Kidney glomerular epithelial cell (primary cell): Measurements from ENCODE around the gene EMC9.
"Not testable (repeated sequence)": the region's sequence is repeated elsewhere in the genome, so short reads cannot be mapped to it uniquely, and the experiment has no call there.

Experiments
- DNase-seq: peaks from one replicate; lab custom pipeline; 2025; lab: John Stamatoyannopoulos, UW

EMC9 gene

GRCh38 chr14:24108336-24108874 is 33.0 kb downstream of the EMC9 start:
- no peak for DNase-seq

- DNase-seq: no peak
Observed at GRCh38 chr14:24106672-24107271, 34.6 kb downstream of the EMC9 start.

GRCh38 chr14:24105609-24106239 is 35.7 kb downstream of the EMC9 start:
- DNase-seq: not testable (repeated sequence)

DNA sequence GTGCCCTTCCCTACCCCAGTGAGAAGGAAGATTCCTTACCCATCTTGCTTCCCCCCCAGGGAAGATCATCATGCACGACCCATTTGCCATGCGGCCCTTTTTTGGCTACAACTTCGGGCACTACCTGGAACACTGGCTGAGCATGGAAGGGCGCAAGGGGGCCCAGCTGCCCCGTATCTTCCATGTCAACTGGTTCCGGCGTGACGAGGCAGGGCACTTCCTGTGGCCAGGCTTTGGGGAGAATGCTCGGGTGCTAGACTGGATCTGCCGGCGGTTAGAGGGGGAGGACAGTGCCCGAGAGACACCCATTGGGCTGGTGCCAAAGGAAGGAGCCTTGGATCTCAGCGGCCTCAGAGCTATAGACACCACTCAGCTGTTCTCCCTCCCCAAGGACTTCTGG is 37.9 kb downstream of the EMC9 start:
- no peak for DNase-seq

DNA sequence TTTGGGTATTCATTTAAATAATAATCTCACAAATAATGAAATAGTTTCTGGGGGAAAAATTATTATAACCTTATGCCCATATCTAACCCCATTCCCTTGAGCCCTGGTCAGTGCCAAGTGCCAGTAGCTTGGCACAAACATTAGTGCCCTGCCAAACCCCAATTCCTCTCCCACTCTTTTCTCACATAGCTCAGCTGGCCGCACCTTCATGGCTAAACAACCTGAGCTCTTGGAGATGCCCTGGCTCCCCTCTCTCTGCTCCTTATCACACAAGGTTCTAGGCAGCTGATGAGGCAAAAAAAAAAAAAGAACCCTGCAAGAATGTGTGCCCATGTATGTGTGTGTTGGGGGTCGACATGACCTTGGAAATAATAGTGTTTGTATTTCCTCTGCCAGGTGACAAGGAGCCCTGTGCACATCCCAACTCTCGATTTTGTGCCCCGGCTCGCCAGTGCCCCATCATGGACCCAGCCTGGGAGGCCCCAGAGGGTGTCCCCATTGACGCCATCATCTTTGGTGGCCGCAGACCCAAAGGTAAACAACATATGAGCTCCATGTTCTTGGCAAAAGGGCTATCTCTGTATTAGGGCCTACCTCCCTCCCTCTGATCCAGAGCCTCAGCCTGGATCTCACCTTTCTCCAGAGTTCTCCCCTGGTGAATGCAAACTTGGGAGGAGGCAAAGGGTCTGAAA is 38.9 kb downstream of the EMC9 start:
- no peak for DNase-seq

DNA sequence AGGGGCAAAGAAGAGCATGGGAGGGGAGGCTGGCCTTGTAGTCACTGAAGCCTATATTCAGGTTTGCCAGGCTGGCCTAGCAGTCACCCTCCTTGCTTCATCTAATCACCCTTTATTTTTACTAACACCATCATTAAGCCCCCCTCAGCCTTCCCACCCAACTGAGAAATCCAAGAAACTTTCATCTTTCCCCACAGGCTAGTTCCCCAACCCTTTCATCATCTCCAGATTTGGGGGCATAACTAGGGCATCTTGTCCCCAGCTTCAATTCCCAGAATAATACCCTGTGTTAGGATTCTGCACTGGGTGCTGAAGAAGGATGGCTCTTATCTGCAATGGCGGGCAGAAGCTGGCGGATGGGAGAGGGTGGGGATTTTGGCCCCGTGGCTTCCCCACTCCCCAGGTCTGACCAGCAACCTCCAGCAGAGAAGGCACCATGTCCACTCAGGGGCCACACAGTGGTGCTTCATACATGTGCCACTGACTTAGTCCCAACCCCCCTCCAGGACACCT is 40.4 kb downstream of the EMC9 start:
- no peak for DNase-seq

DNA sequence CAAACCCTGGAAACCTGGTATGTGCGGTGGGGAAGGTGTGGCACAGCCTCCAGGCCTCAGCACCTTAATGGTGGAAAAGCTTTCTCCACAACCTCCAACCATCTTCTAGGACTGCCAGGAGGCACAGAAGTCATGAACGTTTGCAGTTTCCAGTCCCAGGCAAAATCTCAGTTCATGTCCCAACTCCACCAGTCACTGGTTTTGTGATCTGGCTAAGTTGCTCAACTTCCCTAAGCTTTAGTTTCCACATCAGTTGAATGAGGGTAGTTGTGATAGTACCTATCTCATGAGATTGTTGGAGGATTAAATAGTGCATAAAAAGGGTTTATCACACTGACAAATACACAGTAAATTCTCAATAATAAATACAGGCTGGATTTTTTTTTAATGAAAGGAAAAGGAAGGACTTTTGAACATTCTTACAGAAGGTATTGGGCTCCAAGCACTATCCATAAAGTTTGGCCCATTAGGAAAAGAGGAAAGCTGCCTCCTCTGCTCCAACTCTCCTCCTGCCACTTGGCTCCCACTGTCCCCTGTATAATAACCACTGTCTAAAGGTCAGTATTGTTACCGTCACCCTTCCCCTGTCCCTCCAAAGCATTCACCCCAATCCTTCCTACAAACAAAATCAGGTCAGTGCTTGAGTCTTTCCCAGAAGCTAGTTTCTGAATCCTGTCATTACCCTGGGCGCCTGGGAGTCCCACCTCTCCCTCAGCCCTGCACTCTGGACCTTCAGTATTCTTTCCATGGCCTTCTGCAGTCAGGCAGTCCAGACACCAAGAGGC is 41.0 kb downstream of the EMC9 start:
- no peak for DNase-seq

DNA sequence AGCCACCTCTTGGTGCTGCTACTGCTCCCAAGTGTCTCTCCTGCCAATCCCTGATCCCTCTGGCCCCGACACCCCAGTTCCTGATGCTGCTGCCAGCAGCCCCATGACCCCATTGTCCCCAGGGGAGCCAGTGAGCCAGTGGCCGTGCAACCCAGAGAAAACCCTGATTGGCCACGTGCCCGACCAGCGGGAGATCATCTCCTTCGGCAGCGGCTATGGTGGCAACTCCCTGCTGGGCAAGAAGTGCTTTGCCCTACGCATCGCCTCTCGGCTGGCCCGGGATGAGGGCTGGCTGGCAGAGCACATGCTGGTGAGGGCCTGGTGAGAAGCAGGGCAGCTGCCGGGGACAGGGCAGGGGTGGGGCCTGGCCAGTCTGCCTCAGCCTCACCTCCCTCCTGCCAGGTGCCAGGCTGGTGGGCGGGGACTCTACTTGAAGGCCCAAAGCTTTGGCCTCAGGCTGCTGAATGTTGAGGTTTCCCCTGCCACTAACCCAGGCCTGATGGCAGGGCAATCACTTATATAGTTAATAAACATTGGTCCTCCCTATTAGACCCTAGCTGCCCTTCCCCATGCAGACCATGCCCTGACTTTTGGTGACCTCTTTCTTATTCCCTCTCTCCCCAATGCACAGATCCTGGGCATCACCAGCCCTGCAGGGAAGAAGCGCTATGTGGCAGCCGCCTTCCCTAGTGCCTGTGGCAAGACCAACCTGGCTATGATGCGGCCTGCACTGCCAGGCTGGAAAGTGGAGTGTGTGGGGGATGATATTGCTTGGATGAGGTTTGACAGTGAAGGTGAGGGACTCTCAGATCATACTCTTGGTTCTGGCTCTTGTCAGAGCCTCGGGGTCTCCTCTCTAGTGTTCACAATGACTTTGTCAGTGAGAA is 42.2 kb downstream of the EMC9 start:
- DNase-seq: no peak

- no peak for DNase-seq
Observed at GRCh38 chr14:24098229-24098926, 43.0 kb downstream of the EMC9 start.

DNA sequence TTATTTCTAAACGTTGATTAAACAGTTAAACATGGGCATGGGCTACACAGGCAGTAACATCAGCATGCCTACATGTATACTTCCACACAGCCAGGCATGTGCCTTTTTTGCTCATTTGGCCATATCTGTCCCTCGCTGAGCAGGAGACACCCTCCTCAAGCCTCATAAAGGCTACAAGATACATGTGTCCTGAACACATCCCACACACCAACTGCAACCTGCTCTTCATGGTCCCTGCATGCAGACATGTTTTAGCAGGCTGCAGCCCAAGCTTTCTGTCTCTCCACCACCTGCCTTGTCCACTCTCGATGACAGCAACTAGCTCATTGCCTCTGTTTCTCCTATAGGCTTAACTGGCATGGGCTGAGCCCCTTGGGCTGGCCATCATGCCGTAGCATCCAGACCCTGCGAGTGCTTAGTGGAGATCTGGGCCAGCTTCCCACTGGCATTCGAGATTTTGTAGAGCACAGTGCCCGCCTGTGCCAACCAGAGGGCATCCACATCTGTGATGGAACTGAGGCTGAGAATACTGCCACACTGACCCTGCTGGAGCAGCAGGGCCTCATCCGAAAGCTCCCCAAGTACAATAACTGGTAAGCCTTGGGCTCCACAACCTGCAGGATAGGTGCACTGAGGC is 44.7 kb downstream of the EMC9 start:
- DNase-seq: no peak

DNA sequence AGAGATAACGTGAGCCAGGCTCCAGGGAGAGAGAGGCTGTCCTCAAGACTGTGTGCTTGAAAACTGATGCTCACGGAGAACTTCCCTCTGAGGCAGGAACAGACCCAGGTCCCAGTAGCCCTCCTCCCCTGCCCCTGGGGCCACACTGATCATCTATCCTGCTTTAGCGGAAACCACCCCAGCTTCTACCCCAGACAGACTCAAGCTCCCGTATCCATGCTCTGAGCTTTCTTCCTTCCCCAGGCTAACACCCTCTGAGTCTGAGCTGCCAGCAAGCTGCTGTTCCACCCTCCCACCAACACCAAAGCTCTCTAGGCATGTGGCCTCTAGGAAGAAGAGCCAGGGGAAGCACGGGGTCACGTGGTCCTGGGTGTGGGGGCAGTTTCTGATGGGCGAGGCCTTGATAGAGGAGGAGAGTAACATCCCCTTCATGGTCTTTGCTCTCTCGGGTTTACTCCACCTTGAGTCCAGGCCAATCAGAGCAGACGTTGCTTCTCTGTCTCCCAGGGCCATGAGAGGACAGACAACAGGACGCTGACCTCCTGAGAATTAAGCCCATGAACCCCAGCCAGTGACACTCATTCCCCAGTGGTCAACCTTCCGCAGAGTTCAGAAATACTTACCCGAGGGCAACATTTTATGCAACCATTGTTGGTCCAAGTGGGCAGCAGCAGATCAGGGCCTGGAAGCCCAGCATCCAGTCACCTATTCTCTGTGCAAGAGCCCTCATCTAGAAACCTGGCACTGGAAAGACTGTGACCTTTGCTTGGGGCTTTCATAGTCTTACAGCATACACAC is 45.9 kb downstream of the EMC9 start:
- DNase-seq: peak; percentile 44

DNA sequence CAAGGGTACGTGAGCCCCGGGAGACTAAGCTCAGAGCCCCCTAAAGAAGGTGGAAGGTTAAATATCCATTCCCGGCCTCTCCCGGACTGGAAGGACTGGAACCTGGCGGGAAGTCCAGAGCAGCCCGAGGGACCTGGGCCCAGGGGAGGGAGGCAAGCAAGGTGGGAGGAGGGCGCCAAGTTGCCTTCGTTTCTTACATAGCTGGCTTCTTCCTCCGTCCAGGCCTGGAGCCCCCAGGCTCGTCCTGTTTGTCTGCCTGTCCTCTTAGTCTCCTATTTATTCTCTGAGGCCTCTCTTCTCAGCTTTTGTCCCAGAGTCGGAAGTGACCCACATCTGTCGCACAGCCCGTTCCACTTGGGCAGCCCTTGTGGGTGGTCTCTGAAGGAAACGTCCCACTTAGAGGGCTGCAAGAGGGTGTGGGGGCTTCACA is 46.5 kb downstream of the EMC9 start:
- DNase-seq: no peak

DNA sequence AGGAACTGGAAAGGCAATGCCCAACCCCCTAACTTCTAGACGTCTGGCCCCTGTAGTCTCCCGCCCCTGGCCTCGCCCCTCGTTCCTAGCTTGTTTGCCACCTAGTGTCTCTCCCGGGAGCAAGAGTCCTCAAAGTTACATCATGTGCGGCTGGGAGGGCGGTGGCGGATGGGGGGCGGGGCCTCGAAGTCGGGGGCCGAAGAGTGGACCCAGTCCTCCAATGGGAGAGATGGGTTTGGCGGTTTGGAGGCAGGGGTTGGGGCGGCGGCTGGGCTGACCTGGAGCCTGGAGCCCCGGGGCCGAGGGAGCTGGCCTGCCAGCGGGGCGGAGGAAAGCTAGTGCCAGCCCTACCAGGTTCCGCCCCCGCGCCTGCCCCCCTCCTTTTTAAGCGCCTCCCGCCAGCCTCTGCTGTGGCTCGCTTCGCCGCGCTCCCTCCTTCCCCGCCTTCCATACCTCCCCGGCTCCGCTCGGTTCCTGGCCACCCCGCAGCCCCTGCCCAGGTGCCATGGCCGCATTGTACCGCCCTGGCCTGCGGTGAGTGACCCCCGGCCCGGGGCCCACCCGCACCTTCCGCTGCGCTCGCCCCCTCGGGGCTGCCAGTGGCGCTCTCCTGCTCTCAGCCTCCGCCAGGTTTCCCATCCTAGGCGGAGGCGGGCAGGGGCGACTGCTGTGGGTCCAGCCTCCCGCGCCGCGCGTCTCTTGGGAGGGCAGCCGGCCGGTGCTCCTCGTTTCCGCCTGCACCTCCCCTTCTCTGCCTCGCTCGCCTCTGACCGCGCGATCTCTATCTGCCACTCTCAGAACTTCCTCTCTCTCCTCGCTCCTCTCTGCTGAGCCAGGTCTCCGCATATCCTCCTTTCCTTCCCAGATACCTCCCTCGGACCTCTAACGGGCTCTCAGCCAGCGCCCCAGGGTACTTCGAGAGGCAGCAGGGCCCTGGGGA is 47.2 kb downstream of the EMC9 start, which contains the start of gene PCK2:
Gene PCK2 (plus strand): TSS at position 411 of the 940 bp plus-strand sequence. CDS start 95 bp downstream, at position 506.
- DNase-seq: peak; percentile 71

GRCh38 chr14:24093207-24093900 is 48.0 kb downstream of the EMC9 start:
- no peak for DNase-seq

DNA sequence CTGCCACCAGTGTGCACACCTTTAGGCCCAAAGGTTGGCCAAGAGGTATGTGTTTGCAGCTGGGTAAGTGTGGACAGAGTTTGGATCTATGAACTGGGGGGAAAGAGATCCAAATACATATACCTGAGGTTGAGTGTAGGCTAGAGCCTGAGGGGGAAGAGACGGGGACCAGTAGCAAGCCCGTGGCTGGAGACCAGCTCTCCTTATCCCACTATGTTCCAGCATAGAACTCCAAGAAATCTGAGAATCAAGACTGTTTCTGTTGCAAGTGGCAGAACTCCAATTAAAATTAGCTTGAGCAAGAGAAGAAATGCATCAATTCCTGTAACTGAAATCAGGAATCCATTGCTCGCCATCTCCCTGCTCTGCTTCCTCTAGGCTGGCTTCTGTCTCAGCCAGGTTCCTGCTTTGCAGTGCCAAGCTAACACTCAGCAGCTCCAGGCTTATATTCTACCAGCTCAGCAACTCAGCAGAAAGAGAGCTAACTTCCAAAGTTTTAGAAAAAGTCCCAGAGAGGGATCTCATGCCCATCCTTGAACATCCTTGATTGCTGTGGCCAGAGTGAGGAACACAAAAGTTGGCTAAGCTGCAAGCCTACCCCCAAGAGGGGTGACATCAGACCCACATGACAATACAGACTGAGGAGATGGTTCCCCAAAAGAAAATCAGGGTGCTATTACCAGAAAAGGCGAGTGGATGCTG is 48.7 kb downstream of the EMC9 start:
- no peak for DNase-seq

GRCh38 chr14:24092110-24092504 is 49.3 kb downstream of the EMC9 start:
- no peak for DNase-seq

DNA sequence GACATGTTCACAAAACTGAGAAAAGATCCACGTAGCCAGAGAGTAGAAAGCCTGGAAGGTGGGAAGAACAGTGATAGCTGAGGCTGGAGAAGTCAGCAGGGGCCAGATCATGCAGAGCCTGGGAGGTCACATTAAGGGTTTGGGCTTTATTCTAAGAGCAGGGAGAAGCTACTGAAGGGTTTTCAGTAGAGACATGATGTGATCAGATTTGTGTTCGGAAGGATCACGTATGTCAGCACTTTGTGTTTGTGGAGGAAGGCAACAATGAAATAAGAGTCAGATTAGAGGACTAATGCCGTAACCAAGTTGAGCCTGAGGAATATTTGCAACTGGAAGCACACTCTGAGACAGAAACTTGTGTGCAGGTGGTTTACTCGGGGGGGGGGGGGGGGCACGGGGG is 51.5 kb downstream of the EMC9 start:
- no peak for DNase-seq
